Measurements from ENCODE around the gene ZNF407.

ZNF407 gene

DNA sequence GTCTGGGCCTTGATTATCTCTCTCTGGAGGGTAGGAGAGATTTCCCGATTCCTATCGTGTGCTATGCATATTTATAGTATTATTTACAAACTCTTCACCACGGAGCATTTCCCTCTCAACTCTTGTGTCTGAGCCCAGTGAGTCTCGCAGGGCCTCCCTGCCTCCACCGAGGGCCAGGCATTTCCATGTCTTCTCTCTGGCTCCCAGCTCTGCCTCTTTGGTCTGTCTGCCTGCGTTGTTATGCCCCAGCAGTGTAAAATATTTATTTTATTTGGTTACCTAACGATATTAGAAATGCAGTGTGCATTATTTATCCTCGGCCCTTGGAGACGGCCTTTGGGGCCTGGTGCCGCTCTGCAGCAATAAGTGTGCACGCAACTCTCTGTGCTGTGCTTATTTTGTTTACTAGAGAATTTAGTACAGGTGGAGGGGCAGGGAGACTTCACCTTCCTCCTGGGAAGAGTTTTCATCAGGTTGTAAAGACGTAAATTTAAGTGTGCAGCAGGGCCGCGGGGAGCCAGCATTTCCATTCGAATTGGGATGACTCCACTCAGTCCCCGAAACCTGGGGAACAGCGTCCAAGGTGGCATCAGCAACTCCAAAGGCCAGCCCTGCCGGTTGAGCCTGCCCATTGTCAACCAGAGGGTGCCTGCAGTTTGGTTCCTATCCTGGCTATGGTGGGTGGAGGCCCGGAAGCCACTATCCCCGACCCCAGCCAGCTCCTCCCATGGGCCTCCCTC is 511.1 kb downstream of the ZNF407 start:
- Histone ChIP-seq H3K4me3 (no peak overlapping the region), H3K27ac (no peak overlapping the region)
- DNase-seq (ENCODE audit: low spot score): peak; percentile 26
- TF ChIP-seq, protein P1, sequence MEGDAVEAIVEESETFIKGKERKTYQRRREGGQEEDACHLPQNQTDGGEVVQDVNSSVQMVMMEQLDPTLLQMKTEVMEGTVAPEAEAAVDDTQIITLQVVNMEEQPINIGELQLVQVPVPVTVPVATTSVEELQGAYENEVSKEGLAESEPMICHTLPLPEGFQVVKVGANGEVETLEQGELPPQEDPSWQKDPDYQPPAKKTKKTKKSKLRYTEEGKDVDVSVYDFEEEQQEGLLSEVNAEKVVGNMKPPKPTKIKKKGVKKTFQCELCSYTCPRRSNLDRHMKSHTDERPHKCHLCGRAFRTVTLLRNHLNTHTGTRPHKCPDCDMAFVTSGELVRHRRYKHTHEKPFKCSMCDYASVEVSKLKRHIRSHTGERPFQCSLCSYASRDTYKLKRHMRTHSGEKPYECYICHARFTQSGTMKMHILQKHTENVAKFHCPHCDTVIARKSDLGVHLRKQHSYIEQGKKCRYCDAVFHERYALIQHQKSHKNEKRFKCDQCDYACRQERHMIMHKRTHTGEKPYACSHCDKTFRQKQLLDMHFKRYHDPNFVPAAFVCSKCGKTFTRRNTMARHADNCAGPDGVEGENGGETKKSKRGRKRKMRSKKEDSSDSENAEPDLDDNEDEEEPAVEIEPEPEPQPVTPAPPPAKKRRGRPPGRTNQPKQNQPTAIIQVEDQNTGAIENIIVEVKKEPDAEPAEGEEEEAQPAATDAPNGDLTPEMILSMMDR (IDR thresholded peaks at IDR 0.05): no peak

- H3K4me3 ChIP-seq: no peak overlapping the region
- DNase-seq (ENCODE audit: low spot score): no peak
- TF ChIP-seq, protein P1 (IDR thresholded peaks at IDR 0.05): no peak
- no peak overlapping the region for H3K27ac ChIP-seq
Observed at GRCh38 chr18:75109319-75109691, 511.6 kb downstream of the ZNF407 start.

DNA sequence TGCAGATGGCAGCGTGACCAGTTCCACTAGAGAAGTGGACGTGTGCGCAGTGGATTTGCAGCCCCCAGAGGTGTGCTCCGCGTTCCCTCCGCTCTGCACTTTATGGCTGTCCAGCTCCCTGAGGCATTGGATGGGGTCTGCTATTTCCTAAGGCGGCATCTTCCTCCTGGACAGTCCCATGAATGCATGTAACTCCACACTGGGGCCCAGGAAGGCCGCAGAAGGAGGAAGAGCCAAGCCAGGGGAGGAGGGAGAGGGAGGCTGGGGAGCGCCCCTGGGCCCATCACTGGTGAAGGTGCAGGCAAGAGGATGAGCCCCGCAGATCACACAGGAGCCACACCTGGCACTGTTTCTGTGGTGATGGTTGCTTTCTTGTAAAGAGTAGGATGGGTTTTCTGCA is 512.1 kb downstream of the ZNF407 start:
- TF ChIP-seq, protein P1 (IDR thresholded peaks at IDR 0.05): no peak
- H3K27ac ChIP-seq: no peak overlapping the region
- peak; percentile 43 for DNase-seq (ENCODE audit: low spot score)
- H3K4me3 ChIP-seq: no peak overlapping the region

- Histone ChIP-seq H3K27ac (no peak overlapping the region), H3K4me3 (no peak overlapping the region)
- DNase-seq (ENCODE audit: low spot score): no peak
- TF ChIP-seq, protein P1 (IDR thresholded peaks at IDR 0.05): no peak
Observed at GRCh38 chr18:75110311-75110710, 512.6 kb downstream of the ZNF407 start.

DNA sequence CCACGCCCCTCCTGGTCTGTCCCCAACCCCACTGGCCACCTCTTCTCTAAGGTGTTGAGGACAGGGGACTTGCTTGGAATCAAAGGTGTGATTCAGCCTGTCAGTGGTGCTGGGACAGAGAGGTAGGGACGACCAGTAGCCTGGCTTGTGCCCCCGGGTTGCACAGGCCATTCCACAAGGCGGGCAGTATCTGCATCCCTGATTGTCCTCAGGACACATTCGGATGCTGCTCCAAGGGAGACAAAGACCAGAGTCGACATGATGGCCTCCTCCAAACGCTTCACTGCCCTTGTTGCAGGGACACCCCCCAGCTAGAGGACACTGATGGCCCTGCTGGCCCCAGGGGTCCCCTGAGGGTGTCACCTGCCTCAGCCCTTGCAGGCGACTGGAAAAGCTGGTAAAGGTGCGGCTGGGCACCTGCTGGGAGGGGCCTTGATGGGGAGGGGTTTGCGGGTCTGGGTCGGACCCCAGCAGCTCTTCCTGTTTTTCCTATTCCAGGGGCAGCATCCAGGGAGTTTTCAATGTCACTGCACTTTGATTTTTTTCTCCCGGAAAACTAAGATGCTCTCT is 513.3 kb downstream of the ZNF407 start:
- Histone ChIP-seq H3K27ac (no peak overlapping the region), H3K4me3 (no peak overlapping the region)
- peak; percentile 64 for DNase-seq (ENCODE audit: low spot score)
- TF ChIP-seq, protein P1 (IDR thresholded peaks at IDR 0.05): no peak

- peak; percentile 24 for DNase-seq (ENCODE audit: low spot score)
- H3K27ac ChIP-seq: no peak overlapping the region
- H3K4me3 ChIP-seq: no peak overlapping the region
- TF ChIP-seq, protein P1 (IDR thresholded peaks at IDR 0.05): no peak
Observed at GRCh38 chr18:75111760-75112159, 514.1 kb downstream of the ZNF407 start.

Data from coronary artery (tissue), 2 donors.